Keratinocyte (primary cell): ENCODE results near the gene SLC1A2. TPM values are rescaled to one million over a fixed set of nuclear protein-coding genes. Genes with fewer than 3 reads are reported as not detected.

Source experiments
- DNase-seq: peaks from one replicate; pipeline ENCODE4 v3.0.0-alpha.2; 2011; ENCODE audit warnings: low read depth, missing footprints, low spot score
- FAIRE-seq: peaks from 2 replicates; lab custom pipeline; 2011; peaks lifted over from hg19 to GRCh38; lab: Jason Lieb, UNC
- H2AFZ ChIP-seq: 2 replicates; pipeline ENCODE4 v1.6.0; 2012; ENCODE audit warnings: low read length, control low read depth, inconsistent platforms; ENCODE audit not compliant: control insufficient read depth
- H3K27ac ChIP-seq: 2 replicates; pipeline ENCODE4 v1.5.1; 2011; ENCODE audit warnings: low read length; ENCODE audit not compliant: control insufficient read depth, insufficient read depth
- H3K27me3 ChIP-seq: 3 replicates; pipeline ENCODE4 v1.6.0; 2011; ENCODE audit warnings: low read length; ENCODE audit not compliant: control insufficient read depth, insufficient read depth; ENCODE audit errors: extremely low read depth
- H3K36me3 ChIP-seq, 2 experiments: 2 replicates in 1 of 2; 3 replicates in 1 of 2; pipeline ENCODE4 v1.5.1; 2011; ENCODE audit warnings: low read length in 2 of 2, mild to moderate bottlenecking in 1 of 2; ENCODE audit not compliant: control insufficient read depth in 2 of 2, insufficient read depth in 2 of 2; ENCODE audit errors: extremely low read depth in 1 of 2
- H3K4me1 ChIP-seq: 3 replicates; pipeline ENCODE4 v1.5.1; 2011; ENCODE audit warnings: low read length; ENCODE audit not compliant: control insufficient read depth, insufficient read depth; ENCODE audit errors: extremely low read depth
- H3K4me2 ChIP-seq: 3 replicates; pipeline ENCODE4 v1.6.0; 2011; ENCODE audit warnings: low read depth, low read length; ENCODE audit not compliant: control insufficient read depth, insufficient read depth; ENCODE audit errors: extremely low read depth
- H3K4me3 ChIP-seq, 3 experiments: fragments of 200-600 bp in 1 of 3; sonication (generic) in 1 of 3; 2 replicates in 2 of 3; 3 replicates in 1 of 3; pipeline ENCODE4 v1.5.1; 2011 to 2016; ENCODE audit warnings: low read length in 3 of 3, mild to moderate bottlenecking in 3 of 3, control low read depth in 2 of 3, inconsistent platforms in 1 of 3, low read depth in 1 of 3, mixed read lengths in 1 of 3, mixed run types in 1 of 3, moderate library complexity in 1 of 3; ENCODE audit not compliant: control insufficient read depth in 2 of 3, insufficient read depth in 2 of 3; ENCODE audit errors: extremely low read depth in 1 of 3
- H3K79me2 ChIP-seq: 2 replicates; pipeline ENCODE4 v1.6.0; 2012; ENCODE audit warnings: low read length; ENCODE audit not compliant: control insufficient read depth, insufficient read depth
- H3K9ac ChIP-seq: 3 replicates; pipeline ENCODE4 v1.6.0; 2011; ENCODE audit warnings: low read length; ENCODE audit not compliant: control insufficient read depth, insufficient read depth; ENCODE audit errors: extremely low read depth
- H3K9me1 ChIP-seq: 3 replicates; pipeline ENCODE4 v1.6.0; 2011; ENCODE audit warnings: low read length; ENCODE audit not compliant: control insufficient read depth, insufficient read depth; ENCODE audit errors: extremely low read depth
- H3K9me3 ChIP-seq: 2 replicates; pipeline ENCODE4 v1.5.1; 2012; ENCODE audit warnings: low read depth, low read length; ENCODE audit not compliant: control insufficient read depth
- H4K20me1 ChIP-seq: 3 replicates; pipeline ENCODE4 v1.6.0; 2011; ENCODE audit warnings: low read length; ENCODE audit not compliant: control insufficient read depth, insufficient read depth; ENCODE audit errors: extremely low read depth
- EZH2 ChIP-seq: IDR thresholded peaks from one replicate; pipeline ENCODE4 v1.6.1; 2012; ENCODE audit warnings: inconsistent platforms, mild to moderate bottlenecking, low read length, moderate library complexity
- dilution Hi-C: fragments of 300-500 bp; cut with MboI; formaldehyde crosslinking; loops from one replicate; pipeline ENCODE4 v1.7.0; 2020; ENCODE audit warnings: low sequenced_read_pairs; ENCODE audit not compliant: extremely low pct_ligation_motif_present
- polyA plus RNA-seq, 5 experiments: library from polyadenylated mRNA; depleted of rRNA in 3 of 5; stranded (reverse) in 3 of 5; stranded (forward) in 1 of 5; unstranded in 1 of 5; fragments of >200 nt; gene quantifications; 1 replicate in 1 of 5; 2 replicates in 3 of 5; 3 replicates in 1 of 5; pipeline versions ENCODE4 v1.2.1 to v1.2.3, GENCODE V29; 2011 to 2012; ENCODE audit warnings: missing spikeins in 2 of 5, low read depth in 1 of 5, low replicate concordance in 1 of 5
- TF ChIP-seq, protein P1 (sequence below), 3 experiments: IDR thresholded peaks in 1 of 3; conservative IDR thresholded peaks in 1 of 3; optimal IDR thresholded peaks in 1 of 3; 2 replicates in 2 of 3; 3 replicates in 1 of 3; pipeline versions ENCODE3 to v1.5.1; 2011; ENCODE audit warnings: low read length in 3 of 3, mild to moderate bottlenecking in 3 of 3, moderate library complexity in 2 of 3, control low read depth in 1 of 3, inconsistent platforms in 1 of 3; ENCODE audit not compliant: insufficient read depth in 2 of 3; ENCODE audit errors: extremely low read depth in 1 of 3

Gene SLC1A2
- polyA plus RNA-seq, 1 donor (not counting 4 experiments of a cell fraction or from before 2014, with no cell fraction given): under 0.01 TPM

- DNase-seq (no peak), FAIRE-seq (no peak)
- no peak overlapping the region for H3K4me3 ChIP-seq
- H3K36me3 ChIP-seq: no peaks in the 10 kb centered on the region
- no peak for TF ChIP-seq EZH2
- TF ChIP-seq, protein P1, sequence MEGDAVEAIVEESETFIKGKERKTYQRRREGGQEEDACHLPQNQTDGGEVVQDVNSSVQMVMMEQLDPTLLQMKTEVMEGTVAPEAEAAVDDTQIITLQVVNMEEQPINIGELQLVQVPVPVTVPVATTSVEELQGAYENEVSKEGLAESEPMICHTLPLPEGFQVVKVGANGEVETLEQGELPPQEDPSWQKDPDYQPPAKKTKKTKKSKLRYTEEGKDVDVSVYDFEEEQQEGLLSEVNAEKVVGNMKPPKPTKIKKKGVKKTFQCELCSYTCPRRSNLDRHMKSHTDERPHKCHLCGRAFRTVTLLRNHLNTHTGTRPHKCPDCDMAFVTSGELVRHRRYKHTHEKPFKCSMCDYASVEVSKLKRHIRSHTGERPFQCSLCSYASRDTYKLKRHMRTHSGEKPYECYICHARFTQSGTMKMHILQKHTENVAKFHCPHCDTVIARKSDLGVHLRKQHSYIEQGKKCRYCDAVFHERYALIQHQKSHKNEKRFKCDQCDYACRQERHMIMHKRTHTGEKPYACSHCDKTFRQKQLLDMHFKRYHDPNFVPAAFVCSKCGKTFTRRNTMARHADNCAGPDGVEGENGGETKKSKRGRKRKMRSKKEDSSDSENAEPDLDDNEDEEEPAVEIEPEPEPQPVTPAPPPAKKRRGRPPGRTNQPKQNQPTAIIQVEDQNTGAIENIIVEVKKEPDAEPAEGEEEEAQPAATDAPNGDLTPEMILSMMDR (optimal IDR thresholded peaks at IDR 0.05 in 1 of 3, IDR thresholded peaks at IDR 0.05 in 1 of 3, conservative IDR thresholded peaks at IDR 0.05 in 1 of 3; ENCODE audit: extremely low read depth in 1 of 3, insufficient read depth in 2 of 3, low read length in 3 of 3): no peak
- dilution Hi-C loops: no loop called here
- H4K20me1 ChIP-seq: no peaks in the 10 kb centered on the region
- H3K4me2 ChIP-seq: no peak overlapping the region
- H3K27ac ChIP-seq: no peak overlapping the region
- no peak overlapping the region for H2AFZ ChIP-seq
- no peaks in the 10 kb centered on the region for H3K4me1 ChIP-seq
- no peaks in the 10 kb centered on the region for H3K9me3 ChIP-seq
- H3K27me3 ChIP-seq: peaks cover 5% of the 10 kb centered on the region
- H3K9ac ChIP-seq: no peak overlapping the region
- H3K79me2 ChIP-seq: no peaks in the 10 kb centered on the region
- no peaks in the 10 kb centered on the region for H3K9me1 ChIP-seq
These were observed 158.9 kb downstream of the SLC1A2 start for GRCh38 chr11:35260342-35260985.

- Histone ChIP-seq H3K9me3 (no peaks in the 10 kb centered on the region), H3K27me3 (peaks cover 5% of the 10 kb centered on the region), H3K36me3 (no peaks in the 10 kb centered on the region), H3K4me2 (no peak overlapping the region), H3K79me2 (no peaks in the 10 kb centered on the region), H3K4me3 (no peak overlapping the region), H3K9ac (no peak overlapping the region), H3K4me1 (no peaks in the 10 kb centered on the region), H3K9me1 (no peaks in the 10 kb centered on the region), H3K27ac (no peak overlapping the region), H2AFZ (no peak overlapping the region), H4K20me1 (no peaks in the 10 kb centered on the region)
- dilution Hi-C loops: no loop called here
- DNase-seq: no peak
- no peak for TF ChIP-seq EZH2
- TF ChIP-seq, protein P1 (optimal IDR thresholded peaks at IDR 0.05 in 1 of 3, IDR thresholded peaks at IDR 0.05 in 1 of 3, conservative IDR thresholded peaks at IDR 0.05 in 1 of 3; ENCODE audit: extremely low read depth in 1 of 3, insufficient read depth in 2 of 3, low read length in 3 of 3): no peak
- no peak for FAIRE-seq
These were observed 159.8 kb downstream of the SLC1A2 start for GRCh38 chr11:35259529-35259928.
